HG02763 (cell line): ENCODE data around the gene CCDC90B.
"Not testable (repeated sequence)": the region's sequence is repeated elsewhere in the genome, so short reads cannot be mapped to it uniquely, and the experiment has no call there.

ENCODE experiments used
- ATAC-seq: cut with Tn5 transposase; IDR thresholded peaks from one replicate; pipeline ENCODE4 v1.9.1; 2021; ENCODE audit warnings: mild to moderate bottlenecking, moderate library complexity; ENCODE audit not compliant: unreplicated experiment

Gene CCDC90B

GRCh38 chr11:83292709-83293456 is 6.7 kb upstream of the CCDC90B start:
- peak; percentile 54 for ATAC-seq

DNA sequence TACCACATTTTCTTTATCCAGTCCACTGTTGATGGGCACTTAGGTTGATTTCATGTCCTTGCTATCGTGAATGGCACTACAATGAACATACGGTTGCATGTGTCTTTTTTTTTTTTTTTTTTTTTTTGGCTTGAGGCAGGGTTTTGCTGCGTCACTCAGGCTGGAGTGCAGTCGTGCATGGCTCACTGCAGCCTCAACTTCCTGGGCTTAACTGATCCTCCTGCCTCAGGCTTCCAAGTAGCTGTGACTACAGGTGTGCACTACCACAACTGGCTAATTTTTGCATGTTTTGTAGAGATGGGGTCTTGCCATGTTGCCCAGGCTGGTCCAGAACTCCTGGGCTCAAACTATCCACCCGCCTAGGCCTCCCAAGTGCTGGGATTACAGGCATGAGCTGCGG is 1.5 kb upstream of the CCDC90B start:
- no peak for ATAC-seq

GRCh38 chr11:83285151-83285770 is 906 bp downstream of the CCDC90B start:
- ATAC-seq: peak; percentile 40

DNA sequence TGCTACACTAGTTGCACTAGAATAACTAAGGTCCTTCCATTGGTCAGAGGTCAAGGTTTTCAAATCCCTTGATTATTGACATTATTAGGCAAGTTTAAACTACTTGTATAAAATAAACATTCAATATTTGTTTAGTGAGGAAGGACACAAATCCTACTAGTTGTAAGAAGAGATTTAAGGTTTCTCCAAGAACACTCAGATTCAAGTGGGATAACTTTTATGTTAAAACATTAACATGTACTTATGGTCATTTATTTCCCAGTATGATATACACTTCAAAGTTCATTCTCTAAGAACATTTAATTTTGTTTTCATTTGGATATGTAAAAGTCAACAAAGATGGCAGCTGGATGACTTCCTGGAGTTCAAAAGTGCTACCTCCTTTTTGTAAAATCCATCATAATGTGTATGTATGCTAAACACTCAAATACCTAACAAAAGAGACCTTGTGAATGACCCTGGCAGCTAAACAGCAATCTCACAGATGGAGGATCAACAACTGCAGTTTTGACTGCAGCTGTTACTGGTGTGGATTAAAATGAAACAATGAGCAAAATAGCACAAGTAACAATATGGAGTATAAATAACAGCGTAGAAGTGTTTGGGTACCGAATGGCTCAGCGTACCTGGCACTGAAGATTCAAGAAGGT is 1.5 kb downstream of the CCDC90B start:
- no peak for ATAC-seq

- no peak for ATAC-seq
Measured at GRCh38 chr11:83282084-83282716, 4.0 kb downstream of the CCDC90B start.

DNA sequence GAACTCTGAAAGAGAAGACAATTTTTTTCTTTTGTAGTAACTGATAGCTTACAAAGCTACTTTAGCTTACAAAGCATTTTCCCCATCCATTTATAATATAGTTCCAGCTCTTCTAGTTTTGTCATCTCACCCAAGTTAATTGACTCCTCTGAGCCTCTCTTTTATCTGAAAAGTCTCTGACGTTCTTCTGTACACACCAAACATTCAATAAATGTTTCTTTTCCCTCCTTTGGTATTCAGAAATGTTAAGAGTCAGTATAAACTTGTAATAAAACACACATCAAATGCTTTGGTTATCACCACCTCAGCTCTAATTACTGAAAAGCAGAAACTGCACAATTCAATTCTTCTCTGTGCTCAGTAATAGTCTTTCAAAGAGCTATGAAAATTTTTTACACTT is 5.9 kb downstream of the CCDC90B start:
- no peak for ATAC-seq

- no peak for ATAC-seq
Measured at GRCh38 chr11:83278351-83278750, 7.8 kb downstream of the CCDC90B start.

DNA sequence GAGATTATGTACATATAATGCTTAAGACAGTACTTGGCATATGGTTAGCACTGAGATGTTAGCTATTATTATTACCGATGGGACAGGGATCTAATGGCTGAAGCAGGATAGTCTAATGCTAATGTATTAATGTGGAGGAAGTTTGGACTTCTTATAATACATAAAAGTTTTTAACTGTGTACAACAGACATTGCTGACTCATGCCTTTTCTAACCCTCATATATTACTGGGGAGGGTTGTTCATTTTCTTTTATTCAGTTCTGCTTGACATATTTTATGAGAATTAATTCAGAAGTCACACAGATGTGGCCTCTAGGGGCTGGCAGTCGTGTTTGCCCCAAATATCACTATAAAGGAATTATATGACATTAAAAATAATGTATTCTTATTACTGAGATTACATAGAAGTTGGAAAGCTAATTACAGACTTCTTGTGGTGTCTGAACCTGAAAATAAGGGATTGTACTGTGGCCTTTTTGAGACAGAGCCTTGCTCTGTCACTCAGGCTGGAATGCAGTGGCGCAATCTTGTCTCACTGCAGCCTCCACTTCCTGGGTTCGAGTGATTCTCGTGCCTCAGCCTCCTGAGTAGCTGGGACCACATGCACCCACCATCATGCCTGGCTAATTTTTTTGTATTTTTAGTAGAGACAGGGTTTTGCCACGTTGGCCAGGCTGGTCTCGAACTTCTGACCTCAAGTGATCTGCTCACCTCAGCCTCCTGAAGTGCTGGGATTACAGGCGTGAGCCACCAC is 10.1 kb downstream of the CCDC90B start:
- no peak for ATAC-seq

DNA sequence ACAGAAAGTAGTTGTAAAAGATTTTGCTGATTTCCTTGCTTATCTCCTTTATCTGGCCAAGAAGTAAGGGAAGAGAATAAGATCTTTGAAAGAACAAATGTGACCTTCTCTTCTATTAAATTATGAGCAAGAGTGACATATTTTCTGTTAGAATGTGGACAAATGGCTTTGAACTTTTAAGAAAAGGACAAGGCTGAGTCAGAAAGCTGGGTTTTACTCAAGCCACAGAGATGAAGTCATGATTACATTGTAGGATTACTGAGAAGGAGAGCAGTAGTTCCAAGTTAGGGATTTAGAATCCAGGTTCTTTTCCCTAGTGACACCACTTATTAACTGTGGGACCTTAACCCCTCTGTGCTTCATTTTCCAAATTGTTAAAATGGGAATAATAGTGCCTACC is 13.5 kb downstream of the CCDC90B start:
- no peak for ATAC-seq

DNA sequence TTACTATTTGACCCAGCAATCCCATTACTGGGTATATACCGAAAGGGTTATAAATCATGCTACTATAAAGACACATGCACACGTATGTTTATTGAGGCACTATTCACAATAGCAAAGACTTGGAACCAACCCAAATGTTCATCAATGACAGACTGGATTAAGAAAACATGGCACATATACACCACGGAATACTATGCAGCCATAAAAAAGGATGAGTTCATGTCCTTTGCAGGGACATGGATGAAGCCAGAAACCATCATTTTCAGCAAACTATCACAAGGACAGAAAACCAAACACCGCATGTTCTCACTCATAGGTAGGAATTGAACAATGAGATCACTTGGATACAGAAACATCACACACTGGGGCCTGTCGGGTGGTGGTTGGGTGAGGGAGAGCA is 14.4 kb downstream of the CCDC90B start:
- not testable (repeated sequence) for ATAC-seq

GRCh38 chr11:83269080-83269479 is 17.1 kb downstream of the CCDC90B start:
- ATAC-seq: not testable (repeated sequence)

DNA sequence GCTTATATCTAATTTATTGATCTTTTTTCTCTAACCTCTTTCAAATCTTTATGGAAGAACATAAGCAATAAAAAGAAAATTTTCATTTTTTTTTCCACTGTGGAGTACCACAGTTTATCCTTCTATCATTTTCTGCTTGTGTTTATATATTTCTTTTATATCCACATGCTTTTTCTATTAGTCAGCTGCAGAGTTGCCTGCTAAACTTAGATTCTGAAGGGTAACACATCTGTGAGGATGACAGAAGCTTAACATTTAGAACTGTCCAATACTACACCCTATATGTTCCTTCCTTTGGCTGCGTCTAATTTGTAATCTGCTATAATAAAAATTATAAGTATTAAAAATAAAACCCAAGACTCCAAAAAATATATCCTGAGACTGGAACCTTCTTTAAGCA is 20.8 kb downstream of the CCDC90B start:
- no peak for ATAC-seq

DNA sequence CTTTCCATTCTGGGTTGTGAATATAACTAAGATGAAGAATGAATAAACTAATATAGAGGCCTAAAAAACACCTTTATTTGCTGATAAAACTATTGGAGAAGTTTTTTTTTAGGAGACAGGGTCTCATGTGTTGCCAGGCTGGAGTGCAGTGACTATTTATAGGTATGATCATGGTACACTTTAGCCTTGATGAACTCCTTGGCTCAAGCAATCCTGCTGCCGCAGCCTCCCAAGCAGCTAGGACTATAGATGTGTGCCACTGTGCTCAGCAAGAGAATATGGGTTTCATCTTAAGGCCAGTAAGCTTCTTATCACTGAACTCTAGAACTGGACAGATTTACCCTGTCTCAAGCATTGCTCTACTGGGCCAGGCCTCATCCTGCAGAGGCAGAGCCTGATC is 26.6 kb downstream of the CCDC90B start:
- ATAC-seq: no peak

- ATAC-seq: no peak
Measured at GRCh38 chr11:83257761-83258168, 28.4 kb downstream of the CCDC90B start.

DNA sequence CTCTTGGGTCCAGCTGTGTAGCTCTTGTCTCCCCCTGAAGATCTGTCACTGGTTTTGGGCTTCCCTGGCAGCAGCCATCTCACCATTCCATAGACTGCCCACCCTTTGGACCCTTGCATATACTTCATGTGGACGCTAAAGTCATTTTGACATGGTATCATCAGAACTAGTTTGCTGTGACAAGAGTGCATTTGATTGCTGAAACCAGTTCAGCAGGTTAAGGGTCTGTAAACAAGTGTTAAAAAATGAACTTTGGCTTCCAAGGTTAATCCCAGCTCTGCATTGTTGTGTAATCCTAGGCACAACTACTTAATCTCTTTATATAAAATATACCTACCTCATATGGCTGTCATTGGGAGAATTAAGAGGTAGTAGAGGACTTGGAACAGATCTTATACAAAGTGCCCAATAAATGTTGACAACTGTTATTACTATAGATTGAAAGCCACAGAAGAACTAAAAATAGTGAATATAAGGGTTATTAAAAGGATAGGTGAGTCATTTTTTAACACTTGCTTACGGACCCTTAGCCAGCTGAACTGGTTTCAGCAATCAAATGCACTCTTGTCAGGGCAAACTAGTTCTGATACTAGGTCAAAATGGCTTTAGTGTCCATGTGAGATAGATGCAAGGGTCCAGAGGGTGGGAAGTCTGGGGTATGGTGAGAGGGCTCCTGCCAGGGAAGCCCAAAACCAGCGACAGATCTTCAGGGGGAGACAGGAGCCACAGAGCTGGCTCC is 29.4 kb downstream of the CCDC90B start:
- no peak for ATAC-seq

DNA sequence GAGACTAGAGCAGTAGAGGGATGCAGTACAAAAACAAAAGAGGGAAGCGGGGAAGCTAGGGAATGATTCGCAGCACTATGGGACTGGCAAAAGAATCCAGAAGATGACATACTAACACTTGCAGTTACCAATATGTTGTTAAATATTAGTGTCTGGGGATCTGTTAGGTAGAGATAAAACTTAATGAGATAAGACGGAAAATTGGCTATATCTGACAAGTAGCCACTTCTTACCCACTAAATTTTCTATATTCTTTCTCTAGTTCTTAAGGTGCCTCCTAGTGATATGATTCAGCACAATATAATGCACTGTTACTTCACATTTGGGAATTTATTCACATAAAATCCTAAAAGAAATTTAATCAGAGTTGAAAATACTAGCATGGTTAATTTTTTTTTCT is 30.8 kb downstream of the CCDC90B start:
- ATAC-seq: no peak

DNA sequence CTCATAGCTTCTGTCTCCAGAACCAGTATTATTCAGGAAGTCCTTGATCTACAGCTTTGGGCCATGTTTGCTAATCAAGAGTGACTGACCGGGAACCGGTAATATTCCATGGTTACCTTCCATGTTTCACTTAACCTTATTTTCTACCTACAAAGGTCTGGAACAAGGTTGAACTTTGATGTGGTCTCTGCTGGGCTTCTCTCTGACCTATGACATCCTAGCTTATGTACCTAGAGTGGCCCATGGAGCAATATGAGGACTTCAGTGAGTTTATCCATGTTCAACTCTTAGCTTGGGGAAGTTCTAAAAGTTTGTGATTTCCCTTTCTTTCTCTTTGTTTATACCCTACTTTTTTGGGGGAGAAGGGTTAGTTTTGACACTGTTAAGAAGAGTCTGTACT is 33.2 kb downstream of the CCDC90B start:
- no peak for ATAC-seq

- ATAC-seq: no peak
Measured at GRCh38 chr11:83252266-83252665, 33.9 kb downstream of the CCDC90B start.

GRCh38 chr11:83249972-83250593 is 36.1 kb downstream of the CCDC90B start:
- no peak for ATAC-seq

- no peak for ATAC-seq
Measured at GRCh38 chr11:83249445-83249844, 36.7 kb downstream of the CCDC90B start.
